GM06990 (cell line): ENCODE results near the gene FREY1.

Source experiments
- DNase-seq: peaks from one replicate; pipeline ENCODE4 v3.0.0-alpha.2; 2011; ENCODE audit not compliant: insufficient read length; ENCODE audit errors: extremely low read depth
- H3K27me3 ChIP-seq: replicated peaks from 2 replicates; pipeline ENCODE4 v1.6.0; 2011; ENCODE audit warnings: low read length; ENCODE audit not compliant: control insufficient read depth, insufficient read depth
- H3K36me3 ChIP-seq: 2 replicates; pipeline ENCODE4 v1.5.1; 2011; ENCODE audit warnings: low read length; ENCODE audit not compliant: control insufficient read depth, insufficient read depth
- H3K4me3 ChIP-seq: replicated peaks from 2 replicates; pipeline ENCODE4 v1.5.1; 2011; ENCODE audit warnings: low read depth, mild to moderate bottlenecking, control low read depth, low read length
- TF ChIP-seq, protein P1 (sequence below): IDR thresholded peaks from 2 replicates; pipeline ENCODE4 v1.5.1; 2011; ENCODE audit warnings: low read length, control low read depth, mild to moderate bottlenecking, inconsistent platforms; ENCODE audit not compliant: insufficient read depth, poor library complexity, severe bottlenecking

Gene FREY1

DNA sequence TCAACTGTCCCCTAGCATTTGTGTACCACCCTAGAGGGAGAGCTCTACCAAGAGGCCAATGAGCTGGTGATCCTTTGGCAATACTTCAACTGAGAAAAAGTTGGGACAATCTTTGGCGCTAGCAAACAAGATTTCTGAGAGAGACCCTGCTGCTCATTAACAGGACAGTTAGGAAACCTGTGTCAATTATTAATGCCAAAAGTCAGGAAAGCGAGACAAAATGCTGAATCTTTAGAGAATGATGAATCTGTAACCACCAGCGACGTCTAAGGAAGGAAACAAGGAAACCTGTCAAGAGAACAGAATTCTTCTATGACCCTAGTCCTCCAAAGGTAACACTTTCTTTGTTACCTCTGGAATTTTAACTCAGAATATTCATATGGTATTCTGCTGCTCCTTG lies 35.3 kb upstream of the FREY1 start:
- no peak overlapping the region for H3K4me3 ChIP-seq

DNA sequence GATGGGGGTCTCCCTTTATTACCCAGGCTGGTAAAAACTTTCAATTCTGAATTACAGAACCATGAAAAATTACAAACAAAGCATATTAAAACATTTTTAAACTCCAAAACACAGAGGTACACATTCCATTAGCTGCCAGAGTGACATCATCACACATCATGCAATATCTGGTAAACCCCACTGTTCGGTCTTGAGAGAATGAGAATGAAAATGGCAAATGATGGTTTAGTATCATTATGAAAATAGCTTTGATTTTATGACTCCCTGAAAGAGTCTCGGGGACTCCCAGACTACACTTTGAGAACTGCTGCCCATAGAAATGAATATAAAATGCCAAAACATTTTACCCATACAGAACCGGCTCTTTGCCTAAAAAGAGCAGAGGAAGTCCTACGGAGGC lies 34.2 kb upstream of the FREY1 start:
- DNase-seq: no peak
- no peaks in the 10 kb centered on the region for H3K27me3 ChIP-seq
- TF ChIP-seq, protein P1, sequence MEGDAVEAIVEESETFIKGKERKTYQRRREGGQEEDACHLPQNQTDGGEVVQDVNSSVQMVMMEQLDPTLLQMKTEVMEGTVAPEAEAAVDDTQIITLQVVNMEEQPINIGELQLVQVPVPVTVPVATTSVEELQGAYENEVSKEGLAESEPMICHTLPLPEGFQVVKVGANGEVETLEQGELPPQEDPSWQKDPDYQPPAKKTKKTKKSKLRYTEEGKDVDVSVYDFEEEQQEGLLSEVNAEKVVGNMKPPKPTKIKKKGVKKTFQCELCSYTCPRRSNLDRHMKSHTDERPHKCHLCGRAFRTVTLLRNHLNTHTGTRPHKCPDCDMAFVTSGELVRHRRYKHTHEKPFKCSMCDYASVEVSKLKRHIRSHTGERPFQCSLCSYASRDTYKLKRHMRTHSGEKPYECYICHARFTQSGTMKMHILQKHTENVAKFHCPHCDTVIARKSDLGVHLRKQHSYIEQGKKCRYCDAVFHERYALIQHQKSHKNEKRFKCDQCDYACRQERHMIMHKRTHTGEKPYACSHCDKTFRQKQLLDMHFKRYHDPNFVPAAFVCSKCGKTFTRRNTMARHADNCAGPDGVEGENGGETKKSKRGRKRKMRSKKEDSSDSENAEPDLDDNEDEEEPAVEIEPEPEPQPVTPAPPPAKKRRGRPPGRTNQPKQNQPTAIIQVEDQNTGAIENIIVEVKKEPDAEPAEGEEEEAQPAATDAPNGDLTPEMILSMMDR: no peak
- H3K4me3 ChIP-seq: no peak overlapping the region
- no peaks in the 10 kb centered on the region; the same call in none of the 2 replicates for H3K36me3 ChIP-seq

More for the DNA sequence above, 35.3 kb upstream of the FREY1 start:
- TF ChIP-seq, protein P1: no peak
- H3K27me3 ChIP-seq: no peaks in the 10 kb centered on the region
- no peaks in the 10 kb centered on the region; the same call in none of the 2 replicates for H3K36me3 ChIP-seq
- no peak for DNase-seq

DNA sequence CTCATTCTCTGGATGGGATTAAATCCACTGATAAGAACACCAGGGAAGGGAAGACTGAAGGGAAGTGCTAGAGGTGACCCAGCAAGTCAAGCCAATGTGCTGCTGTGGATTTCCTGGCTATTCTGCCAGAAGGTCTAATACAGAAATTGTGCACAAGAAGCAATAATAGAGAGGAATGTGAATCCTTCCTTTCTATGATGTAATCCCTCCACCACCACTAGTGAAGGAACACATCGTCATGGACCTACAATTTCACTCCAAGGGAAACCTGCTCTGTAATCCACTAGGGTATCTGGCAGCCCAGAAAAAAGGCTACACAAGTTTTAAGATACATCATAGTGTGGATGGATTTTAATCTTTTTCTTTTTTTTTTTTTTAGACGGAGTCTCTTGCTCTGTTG lies 32.8 kb upstream of the FREY1 start:
- TF ChIP-seq, protein P1: no peak
- no peak for DNase-seq
- peaks cover 3% of the 10 kb centered on the region for H3K36me3 ChIP-seq
- H3K27me3 ChIP-seq: no peaks in the 10 kb centered on the region
- H3K4me3 ChIP-seq: no peak overlapping the region

DNA sequence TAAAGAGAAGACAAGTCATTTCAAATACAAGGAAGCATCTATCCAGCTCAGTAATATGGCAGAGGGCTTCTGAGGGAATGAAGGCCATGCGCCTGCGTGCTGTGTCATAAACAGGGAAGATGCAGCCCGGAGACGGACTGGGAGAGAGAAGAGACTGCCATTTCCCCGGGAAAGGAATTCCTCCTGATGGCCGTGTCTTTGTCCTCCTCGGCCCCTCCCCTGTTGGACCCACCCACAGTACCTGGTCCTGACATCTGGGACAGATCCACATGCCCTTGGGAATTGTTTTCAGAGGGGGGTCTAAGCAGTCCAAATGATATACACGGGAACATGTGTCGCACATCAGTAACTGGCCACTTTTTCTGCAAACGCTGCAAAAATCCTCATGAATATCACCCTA lies 30.8 kb upstream of the FREY1 start:
- Histone ChIP-seq H3K36me3 (peaks cover 7% of the 10 kb centered on the region), H3K4me3 (no peak overlapping the region), H3K27me3 (no peaks in the 10 kb centered on the region)
- TF ChIP-seq, protein P1: no peak
- no peak for DNase-seq

DNA sequence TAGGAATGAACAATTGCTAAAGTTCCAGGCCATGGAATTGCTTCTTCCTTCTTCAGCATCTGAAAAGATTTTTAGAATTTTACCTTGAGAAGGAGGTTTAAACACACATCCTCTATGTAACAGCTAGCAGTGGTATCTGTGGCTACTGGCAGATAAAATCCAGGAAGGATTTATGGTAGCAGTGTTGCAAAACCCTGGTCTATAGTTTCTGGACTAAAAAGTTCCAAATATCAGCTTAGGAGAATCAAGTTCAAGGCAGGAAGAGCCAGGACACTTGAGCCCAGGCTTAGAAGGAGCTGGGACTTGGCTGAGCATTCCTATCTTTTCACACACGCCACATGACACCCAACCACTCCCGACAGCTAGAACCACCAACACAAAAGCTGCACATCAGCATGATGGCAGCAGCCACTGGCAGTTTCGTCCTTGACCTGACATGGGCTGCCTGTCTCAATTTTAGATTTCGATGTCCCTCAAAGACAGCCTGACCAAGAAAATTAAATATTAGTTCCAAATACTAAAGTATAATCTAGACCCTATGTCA lies 29.5 kb upstream of the FREY1 start:
- no peak for DNase-seq
- Histone ChIP-seq H3K4me3 (no peak overlapping the region), H3K36me3 (peaks cover 8% of the 10 kb centered on the region), H3K27me3 (no peaks in the 10 kb centered on the region)
- TF ChIP-seq, protein P1: no peak

DNA sequence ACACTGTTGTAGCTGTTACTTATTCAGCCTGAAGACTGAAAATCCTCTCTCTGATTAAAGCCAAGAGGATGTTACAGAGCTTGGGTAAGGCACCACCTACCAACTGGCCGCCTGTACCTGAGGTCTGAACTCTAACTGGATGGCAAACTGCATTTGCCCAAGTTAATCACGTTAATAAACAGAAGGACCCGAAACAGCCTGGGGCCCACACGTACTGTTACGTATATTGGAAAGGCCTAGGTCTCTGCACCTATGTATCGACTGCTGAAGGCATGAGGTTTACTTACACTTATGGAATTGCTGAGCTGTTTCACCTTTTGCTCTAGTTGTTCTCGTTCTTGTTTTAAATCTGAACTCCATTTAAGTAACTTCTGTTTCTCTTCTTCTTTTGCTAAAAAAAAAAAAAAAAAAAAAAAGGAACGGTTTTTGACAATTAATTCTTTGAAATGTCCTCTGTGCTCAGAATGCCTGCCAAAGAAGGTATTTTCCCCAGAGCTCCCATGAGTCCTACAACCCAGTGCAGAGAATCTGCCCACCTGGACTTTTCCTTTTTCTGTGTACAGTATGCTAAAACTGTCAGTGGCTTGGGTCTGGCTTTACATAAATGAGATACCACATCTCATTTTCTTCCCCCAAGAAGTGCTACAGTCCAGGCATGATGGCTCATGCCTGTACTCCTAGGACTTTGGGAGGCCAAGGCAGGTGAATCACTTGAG lies 28.4 kb upstream of the FREY1 start:
- peaks cover 8% of the 10 kb centered on the region for H3K36me3 ChIP-seq
- H3K27me3 ChIP-seq: no peaks in the 10 kb centered on the region
- no peak for DNase-seq
- TF ChIP-seq, protein P1: no peak
- no peak overlapping the region for H3K4me3 ChIP-seq
